SK-N-SH (cell line): ENCODE results near the gene LRRC1. TPM values are rescaled to one million over a fixed set of nuclear protein-coding genes. Genes with fewer than 3 reads are reported as not detected.

Source experiments
- CTCF ChIA-PET: fragments of 300-600, 350-600 bp; formaldehyde crosslinking; extraction: SDS; loops from one replicate; lab custom pipeline; 2021; lab: Yijun Ruan, JAX
- POLR2A ChIA-PET: fragments of 350-600 bp; sonication (Branson Sonifier 250); formaldehyde crosslinking; extraction: SDS; loops from one replicate; lab custom pipeline; 2020; ENCODE audit warnings: antibody characterized with exemption, inconsistent platforms; lab: Yijun Ruan, JAX
- DNase-seq: peaks from one replicate; pipeline ENCODE4 v3.0.0; 2012
- H2AFZ ChIP-seq: fragments of 200-600 bp; sonication (generic); 2 replicates; pipeline ENCODE4 v1.8.1; 2016; ENCODE audit warnings: antibody characterized with exemption, mild to moderate bottlenecking, low read depth
- H3F3A ChIP-seq: fragments of 200-600 bp; sonication (generic); replicated peaks from 2 replicates; pipeline ENCODE3; 2016; ENCODE audit warnings: antibody characterized with exemption, mild to moderate bottlenecking; ENCODE audit not compliant: insufficient read depth
- H3K27ac ChIP-seq, 2 experiments: fragments of 200-500 bp in 1 of 2; fragments of 200-600 bp in 1 of 2; sonication (Bioruptor generic) in 1 of 2; sonication (generic), shearing (Covaris generic) in 1 of 2; 2 replicates each; pipeline versions ENCODE4 v1.5.1 to v1.6.1; 2014 to 2016; ENCODE audit warnings: low read depth in 2 of 2, inconsistent platforms in 1 of 2, low read length in 1 of 2, mild to moderate bottlenecking in 1 of 2, mixed read lengths in 1 of 2
- H3K27me3 ChIP-seq: fragments of 200-600 bp; sonication (generic), shearing (Covaris generic); 2 replicates; pipeline ENCODE4 v1.6.1; 2016; ENCODE audit warnings: mixed run types; ENCODE audit not compliant: insufficient read depth
- H3K36me3 ChIP-seq, 2 experiments: fragments of 200-500 bp in 1 of 2; fragments of 200-600 bp in 1 of 2; sonication (Bioruptor generic) in 1 of 2; sonication (generic) in 1 of 2; replicated peaks in 1 of 2; 2 replicates each; pipeline versions ENCODE3 to v1.5.1; 2014 to 2016; ENCODE audit warnings: low read length in 1 of 2, mild to moderate bottlenecking in 1 of 2; ENCODE audit not compliant: insufficient read depth in 2 of 2, control insufficient read depth in 1 of 2
- H3K4me1 ChIP-seq, 2 experiments: fragments of 200-500 bp in 1 of 2; fragments of 200-600 bp in 1 of 2; sonication (Bioruptor generic) in 1 of 2; sonication (generic), shearing (Covaris generic) in 1 of 2; 2 replicates each; pipeline versions ENCODE4 v1.5.1 to v1.6.1; 2014 to 2016; ENCODE audit warnings: low read depth in 1 of 2, low read length in 1 of 2, mixed run types in 1 of 2; ENCODE audit not compliant: insufficient read depth in 2 of 2, control insufficient read depth in 1 of 2
- H3K4me2 ChIP-seq: fragments of 200-600 bp; sonication (generic), shearing (Covaris generic); 2 replicates; pipeline ENCODE4 v1.6.1; 2017; ENCODE audit warnings: mixed run types
- H3K4me3 ChIP-seq, 2 experiments: fragments of 200-500 bp in 1 of 2; fragments of 200-600 bp in 1 of 2; sonication (Bioruptor generic) in 1 of 2; sonication (generic), shearing (Covaris generic) in 1 of 2; 2 replicates each; pipeline versions ENCODE4 v1.5.1 to v1.8.1; 2014 to 2016; ENCODE audit warnings: low read depth in 2 of 2, inconsistent platforms in 1 of 2, low read length in 1 of 2, mild to moderate bottlenecking in 1 of 2, mixed read lengths in 1 of 2, moderate library complexity in 1 of 2
- H3K79me2 ChIP-seq: fragments of 200-600 bp; sonication (generic); 2 replicates; pipeline ENCODE4 v1.8.1; 2017; ENCODE audit warnings: mild to moderate bottlenecking; ENCODE audit not compliant: insufficient read depth
- H3K9ac ChIP-seq: fragments of 200-600 bp; sonication (generic); 2 replicates; pipeline ENCODE4 v1.6.1; 2017; ENCODE audit warnings: mixed run types
- H3K9me2 ChIP-seq: fragments of 200-600 bp; sonication (generic); 2 replicates; pipeline ENCODE4 v1.6.1; 2017; ENCODE audit warnings: mixed run types
- H3K9me3 ChIP-seq: fragments of 200-600 bp; sonication (generic); 2 replicates; pipeline ENCODE4 v1.6.1; 2017; ENCODE audit warnings: mixed run types, mild to moderate bottlenecking, moderate library complexity
- H4K20me1 ChIP-seq: fragments of 200-600 bp; sonication (generic); 2 replicates; pipeline ENCODE4 v1.6.1; 2017; ENCODE audit warnings: mild to moderate bottlenecking, mixed run types; ENCODE audit not compliant: insufficient read depth
- FOXJ3 ChIP-seq: sonication (generic); formaldehyde crosslinking; IDR thresholded peaks from 2 replicates; pipeline ENCODE4 v1.5.1; 2020; ENCODE audit warnings: mild to moderate bottlenecking, missing genetic modification reagents
- FOXM1 ChIP-seq: IDR thresholded peaks from 2 replicates; pipeline ENCODE4 v1.4.0; 2012; ENCODE audit warnings: low read depth, mild to moderate bottlenecking
- GABPA ChIP-seq: IDR thresholded peaks from 2 replicates; pipeline ENCODE4 v1.4.0; 2012; ENCODE audit warnings: low read depth, mild to moderate bottlenecking
- JUND ChIP-seq: IDR thresholded peaks from 2 replicates; pipeline ENCODE4 v1.4.0; 2012
- MXI1 ChIP-seq: IDR thresholded peaks from 2 replicates; pipeline ENCODE4 v1.6.1; 2012; ENCODE audit warnings: mild to moderate bottlenecking, low read depth, low read length, improper control_type of control experiment
- NFIC ChIP-seq: IDR thresholded peaks from 2 replicates; pipeline ENCODE4 v1.4.0; 2012; ENCODE audit warnings: borderline replicate concordance
- POLR2AphosphoS5 ChIP-seq: IDR thresholded peaks from 2 replicates; pipeline ENCODE4 v1.6.1; 2012; ENCODE audit warnings: low read depth, low read length
- RXRA ChIP-seq: IDR thresholded peaks from 2 replicates; pipeline ENCODE4 v1.4.0; 2012; ENCODE audit warnings: low read depth, mild to moderate bottlenecking, borderline replicate concordance
- TAF1 ChIP-seq: IDR thresholded peaks from 2 replicates; pipeline ENCODE4 v1.6.1; 2012; ENCODE audit warnings: low read depth, mild to moderate bottlenecking, low read length, moderate library complexity, borderline replicate concordance
- TEAD4 ChIP-seq: IDR thresholded peaks from 2 replicates; pipeline ENCODE4 v1.4.0; 2012; ENCODE audit warnings: mild to moderate bottlenecking, borderline replicate concordance; ENCODE audit not compliant: insufficient read depth
- YY1 ChIP-seq: IDR thresholded peaks from 2 replicates; pipeline ENCODE4 v1.4.0; 2012; ENCODE audit warnings: low read depth, mild to moderate bottlenecking
- WGBS: methylation state at CpG from one replicate; pipeline ENCODE4 v1.1.6; 2017; ENCODE audit warnings: low lambda C conversion rate; 5-methylcytosine and 5-hydroxymethylcytosine counted together
- polyA plus RNA-seq, 3 experiments: library from polyadenylated mRNA; depleted of rRNA; stranded (reverse); fragments of >200 nt; gene quantifications; 2 replicates each; pipeline ENCODE4 v1.2.3, GENCODE V29; 2012
- TF ChIP-seq, protein P1 (sequence below): IDR thresholded peaks from 2 replicates; pipeline ENCODE4 v1.4.0; 2012; ENCODE audit warnings: low read depth, borderline replicate concordance
- TF ChIP-seq, protein P2 (sequence below): IDR thresholded peaks from 2 replicates; pipeline ENCODE4 v1.6.1; 2012; ENCODE audit warnings: mild to moderate bottlenecking, low read depth, low read length, moderate library complexity
- TF ChIP-seq, protein P3 (sequence below): fragments of 150-350 bp; IDR thresholded peaks from 2 replicates; pipeline ENCODE4 v1.6.1; 2016; ENCODE audit warnings: mild to moderate bottlenecking, low read depth, low read length

Gene LRRC1
- polyA plus RNA-seq, 1 of the 3 experiments (the other 2 are of a cell fraction): 0.84 TPM

DNA sequence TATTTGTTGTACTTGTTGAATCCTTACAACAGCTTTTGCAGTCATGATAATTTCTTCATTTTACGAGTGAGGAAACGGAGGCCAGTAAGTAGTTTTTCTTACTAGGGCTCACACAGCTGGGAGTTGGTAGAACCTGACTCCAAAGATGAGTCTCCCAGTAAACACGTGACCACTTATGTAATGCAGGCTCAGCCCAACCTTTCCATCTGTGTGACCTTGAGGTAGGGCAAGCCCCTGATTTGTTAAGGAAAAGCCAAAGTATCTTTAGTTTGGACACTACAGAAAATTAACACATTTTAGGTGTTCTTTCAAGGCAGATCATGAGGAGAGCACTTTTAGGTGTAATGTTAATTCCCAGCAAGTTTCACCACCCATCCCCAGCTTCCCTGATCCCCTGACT, 111.3 kb downstream of the LRRC1 start:
- Histone ChIP-seq H3K4me3 (no peak overlapping the region), H3K79me2 (no peaks in the 10 kb centered on the region), H3K9ac (no peak overlapping the region), H4K20me1 (no peaks in the 10 kb centered on the region), H2AFZ (no peak overlapping the region), H3F3A (no peaks in the 10 kb centered on the region), H3K4me1 (no peaks in the 10 kb centered on the region), H3K27ac (no peak overlapping the region), H3K27me3 (no peaks in the 10 kb centered on the region), H3K9me2 (no peaks in the 10 kb centered on the region), H3K9me3 (no peaks in the 10 kb centered on the region), H3K4me2 (no peak overlapping the region), H3K36me3 (no peaks in the 10 kb centered on the region)
- ChIA-PET CTCF (no interaction called here), POLR2A (no interaction called here)
- no peak for TF ChIP-seq GABPA
- no peak for TF ChIP-seq POLR2AphosphoS5
- no peak for TF ChIP-seq TAF1
- TF ChIP-seq RXRA: no peak
- TF ChIP-seq NFIC: no peak
- TF ChIP-seq, protein P1, sequence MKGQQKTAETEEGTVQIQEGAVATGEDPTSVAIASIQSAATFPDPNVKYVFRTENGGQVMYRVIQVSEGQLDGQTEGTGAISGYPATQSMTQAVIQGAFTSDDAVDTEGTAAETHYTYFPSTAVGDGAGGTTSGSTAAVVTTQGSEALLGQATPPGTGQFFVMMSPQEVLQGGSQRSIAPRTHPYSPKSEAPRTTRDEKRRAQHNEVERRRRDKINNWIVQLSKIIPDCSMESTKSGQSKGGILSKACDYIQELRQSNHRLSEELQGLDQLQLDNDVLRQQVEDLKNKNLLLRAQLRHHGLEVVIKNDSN: no peak
- no peak for TF ChIP-seq FOXJ3 (CRISPR knock-in tag)
- no peak for TF ChIP-seq JUND
- no peak for TF ChIP-seq MXI1
- DNase-seq: no peak
- 38% methylated on average over 3 of the region's 3 CpGs for WGBS

DNA sequence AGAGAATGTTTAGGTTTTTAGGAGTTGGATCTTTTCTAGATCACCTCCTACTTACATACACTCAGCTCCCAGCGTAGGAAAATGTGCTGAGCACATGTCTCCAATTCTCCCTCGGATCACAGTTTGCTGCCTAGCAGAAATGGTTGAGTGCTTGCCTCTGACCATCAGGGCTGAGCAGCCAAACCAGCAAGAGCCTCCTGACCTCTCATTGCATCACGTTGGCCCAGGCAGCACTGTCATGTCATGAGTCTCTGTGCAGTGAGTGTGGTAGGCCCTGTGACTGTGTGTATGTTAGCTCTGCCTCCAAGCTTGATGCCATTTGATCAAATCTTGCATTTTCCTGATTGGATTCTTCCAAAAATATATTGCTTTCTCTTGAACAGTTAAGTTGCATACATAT, 112.0 kb downstream of the LRRC1 start:
- H4K20me1 ChIP-seq: no peaks in the 10 kb centered on the region
- H3K27ac ChIP-seq: no peak overlapping the region
- no peaks in the 10 kb centered on the region for H3F3A ChIP-seq
- no peaks in the 10 kb centered on the region for H3K79me2 ChIP-seq
- no peak overlapping the region for H3K9ac ChIP-seq
- no peak for DNase-seq
- H3K9me3 ChIP-seq: no peaks in the 10 kb centered on the region
- no peaks in the 10 kb centered on the region for H3K9me2 ChIP-seq
- TF ChIP-seq, protein P2, sequence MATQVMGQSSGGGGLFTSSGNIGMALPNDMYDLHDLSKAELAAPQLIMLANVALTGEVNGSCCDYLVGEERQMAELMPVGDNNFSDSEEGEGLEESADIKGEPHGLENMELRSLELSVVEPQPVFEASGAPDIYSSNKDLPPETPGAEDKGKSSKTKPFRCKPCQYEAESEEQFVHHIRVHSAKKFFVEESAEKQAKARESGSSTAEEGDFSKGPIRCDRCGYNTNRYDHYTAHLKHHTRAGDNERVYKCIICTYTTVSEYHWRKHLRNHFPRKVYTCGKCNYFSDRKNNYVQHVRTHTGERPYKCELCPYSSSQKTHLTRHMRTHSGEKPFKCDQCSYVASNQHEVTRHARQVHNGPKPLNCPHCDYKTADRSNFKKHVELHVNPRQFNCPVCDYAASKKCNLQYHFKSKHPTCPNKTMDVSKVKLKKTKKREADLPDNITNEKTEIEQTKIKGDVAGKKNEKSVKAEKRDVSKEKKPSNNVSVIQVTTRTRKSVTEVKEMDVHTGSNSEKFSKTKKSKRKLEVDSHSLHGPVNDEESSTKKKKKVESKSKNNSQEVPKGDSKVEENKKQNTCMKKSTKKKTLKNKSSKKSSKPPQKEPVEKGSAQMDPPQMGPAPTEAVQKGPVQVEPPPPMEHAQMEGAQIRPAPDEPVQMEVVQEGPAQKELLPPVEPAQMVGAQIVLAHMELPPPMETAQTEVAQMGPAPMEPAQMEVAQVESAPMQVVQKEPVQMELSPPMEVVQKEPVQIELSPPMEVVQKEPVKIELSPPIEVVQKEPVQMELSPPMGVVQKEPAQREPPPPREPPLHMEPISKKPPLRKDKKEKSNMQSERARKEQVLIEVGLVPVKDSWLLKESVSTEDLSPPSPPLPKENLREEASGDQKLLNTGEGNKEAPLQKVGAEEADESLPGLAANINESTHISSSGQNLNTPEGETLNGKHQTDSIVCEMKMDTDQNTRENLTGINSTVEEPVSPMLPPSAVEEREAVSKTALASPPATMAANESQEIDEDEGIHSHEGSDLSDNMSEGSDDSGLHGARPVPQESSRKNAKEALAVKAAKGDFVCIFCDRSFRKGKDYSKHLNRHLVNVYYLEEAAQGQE: no peak
- TF ChIP-seq MXI1 (no peak), YY1 (no peak), RXRA (no peak), FOXM1 (no peak), TEAD4 (no peak)
- TF ChIP-seq, protein P3, sequence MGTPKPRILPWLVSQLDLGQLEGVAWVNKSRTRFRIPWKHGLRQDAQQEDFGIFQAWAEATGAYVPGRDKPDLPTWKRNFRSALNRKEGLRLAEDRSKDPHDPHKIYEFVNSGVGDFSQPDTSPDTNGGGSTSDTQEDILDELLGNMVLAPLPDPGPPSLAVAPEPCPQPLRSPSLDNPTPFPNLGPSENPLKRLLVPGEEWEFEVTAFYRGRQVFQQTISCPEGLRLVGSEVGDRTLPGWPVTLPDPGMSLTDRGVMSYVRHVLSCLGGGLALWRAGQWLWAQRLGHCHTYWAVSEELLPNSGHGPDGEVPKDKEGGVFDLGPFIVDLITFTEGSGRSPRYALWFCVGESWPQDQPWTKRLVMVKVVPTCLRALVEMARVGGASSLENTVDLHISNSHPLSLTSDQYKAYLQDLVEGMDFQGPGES: no peak
- H3K4me3 ChIP-seq: no peak overlapping the region
- no peaks in the 10 kb centered on the region for H3K4me1 ChIP-seq
- H3K36me3 ChIP-seq: no peaks in the 10 kb centered on the region
- WGBS: 12% methylated on average over 2 of the region's 3 CpGs
- ChIA-PET CTCF (no interaction called here), POLR2A (no interaction called here)
- H2AFZ ChIP-seq: no peak overlapping the region
- H3K27me3 ChIP-seq: no peaks in the 10 kb centered on the region
- no peak overlapping the region for H3K4me2 ChIP-seq
